ENCODE results near the gene MARK1. TPM values are rescaled to one million over a fixed set of nuclear protein-coding genes. Genes with fewer than 3 reads are reported as not detected.
A peak's percentile ranks its signal among the peaks of the same experiment; 100 is the strongest.

MARK1 gene
- total RNA-seq, 1 donor from 2014 or later, result 6.3 TPM

DNA sequence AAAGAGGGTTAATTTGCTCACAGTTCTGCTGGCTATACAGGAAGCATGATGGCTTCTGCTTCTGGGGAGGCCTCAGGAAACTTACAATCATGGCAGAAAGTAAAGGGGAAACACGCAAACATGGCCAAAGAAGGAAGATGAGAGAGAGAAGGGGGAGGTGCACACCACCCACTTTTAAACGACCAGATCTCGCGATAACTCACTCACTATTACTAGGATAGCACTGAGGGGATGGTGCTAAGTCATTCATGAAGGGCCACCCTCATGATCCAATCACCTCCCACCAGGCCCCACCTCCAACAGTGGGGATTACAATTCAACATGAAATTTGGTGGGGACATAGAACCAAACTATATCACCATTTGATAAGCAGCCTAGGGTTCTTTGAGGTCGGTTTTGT lies 159.9 kb downstream of the MARK1 start:
- no peak overlapping the region for H3K4me3 ChIP-seq (ENCODE audit: low read depth, low read length)
- TF ChIP-seq, protein P1, sequence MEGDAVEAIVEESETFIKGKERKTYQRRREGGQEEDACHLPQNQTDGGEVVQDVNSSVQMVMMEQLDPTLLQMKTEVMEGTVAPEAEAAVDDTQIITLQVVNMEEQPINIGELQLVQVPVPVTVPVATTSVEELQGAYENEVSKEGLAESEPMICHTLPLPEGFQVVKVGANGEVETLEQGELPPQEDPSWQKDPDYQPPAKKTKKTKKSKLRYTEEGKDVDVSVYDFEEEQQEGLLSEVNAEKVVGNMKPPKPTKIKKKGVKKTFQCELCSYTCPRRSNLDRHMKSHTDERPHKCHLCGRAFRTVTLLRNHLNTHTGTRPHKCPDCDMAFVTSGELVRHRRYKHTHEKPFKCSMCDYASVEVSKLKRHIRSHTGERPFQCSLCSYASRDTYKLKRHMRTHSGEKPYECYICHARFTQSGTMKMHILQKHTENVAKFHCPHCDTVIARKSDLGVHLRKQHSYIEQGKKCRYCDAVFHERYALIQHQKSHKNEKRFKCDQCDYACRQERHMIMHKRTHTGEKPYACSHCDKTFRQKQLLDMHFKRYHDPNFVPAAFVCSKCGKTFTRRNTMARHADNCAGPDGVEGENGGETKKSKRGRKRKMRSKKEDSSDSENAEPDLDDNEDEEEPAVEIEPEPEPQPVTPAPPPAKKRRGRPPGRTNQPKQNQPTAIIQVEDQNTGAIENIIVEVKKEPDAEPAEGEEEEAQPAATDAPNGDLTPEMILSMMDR (conservative IDR thresholded peaks at IDR 0.05; ENCODE audit: low read depth, low read length), result no peak
- no peak for DNase-seq (ENCODE audit: low read depth)

DNA sequence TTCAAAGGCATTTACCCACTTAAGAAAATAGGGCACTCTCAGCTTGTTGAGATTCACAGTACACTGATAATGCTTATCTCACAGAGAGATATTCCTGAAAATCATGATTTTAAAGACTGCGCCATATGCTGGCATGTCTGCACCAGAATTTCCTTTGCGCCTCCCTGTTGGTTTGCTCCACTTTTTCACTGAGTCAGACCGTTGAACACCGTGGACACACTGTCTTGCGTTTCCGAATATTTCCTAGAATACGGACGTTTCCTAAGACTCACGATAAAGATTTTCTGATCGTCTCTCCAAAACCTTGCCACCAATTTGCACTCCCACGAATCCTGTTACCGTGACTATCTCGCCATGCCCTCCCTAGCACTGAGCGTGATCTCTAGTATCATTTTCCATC lies 161.7 kb downstream of the MARK1 start:
- DNase-seq (ENCODE audit: low read depth), result no peak

DNA sequence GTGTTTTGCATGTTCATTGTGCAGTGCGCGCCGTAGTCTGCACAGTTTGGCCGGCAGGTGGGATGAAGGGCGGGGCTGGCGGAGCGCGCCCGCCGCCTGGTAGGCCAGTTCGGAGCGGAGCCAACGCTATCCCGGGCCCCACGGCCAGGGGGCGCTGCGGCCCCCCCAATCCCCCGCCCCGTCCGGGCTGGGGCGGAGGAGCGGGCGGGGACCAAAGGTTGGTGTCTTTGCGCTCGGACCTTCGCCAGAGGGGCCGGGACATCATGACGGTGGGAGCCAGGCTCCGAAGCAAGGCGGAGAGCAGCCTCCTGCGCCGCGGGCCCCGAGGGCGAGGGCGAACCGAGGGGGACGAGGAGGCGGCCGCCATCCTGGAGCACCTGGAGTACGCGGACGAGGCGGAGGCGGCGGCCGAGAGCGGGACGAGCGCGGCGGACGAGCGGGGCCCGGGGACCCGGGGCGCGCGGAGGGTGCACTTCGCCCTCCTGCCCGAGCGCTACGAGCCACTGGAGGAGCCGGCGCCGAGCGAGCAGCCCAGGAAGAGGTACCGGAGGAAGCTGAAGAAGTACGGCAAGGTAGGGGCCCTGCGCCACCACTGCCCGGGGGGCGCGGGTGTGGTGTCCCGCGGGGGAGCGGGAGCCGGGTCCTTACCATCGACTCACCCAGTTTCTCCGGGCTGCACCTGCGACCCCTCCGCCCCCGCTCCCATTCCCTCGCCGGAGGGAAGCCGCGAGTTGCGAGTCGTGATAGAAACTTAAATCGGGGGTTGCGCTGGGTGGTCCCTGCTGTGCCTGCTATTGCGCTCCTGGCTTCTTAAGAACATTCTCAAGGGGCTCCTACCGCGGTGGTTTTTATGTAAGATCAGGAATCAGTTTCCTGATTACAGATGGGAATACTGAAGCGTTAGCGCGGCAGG lies 162.5 kb downstream of the MARK1 start, which contains the start of gene C1orf115:
C1orf115 (plus strand) TSS at position 224 of the 913 bp plus-strand sequence; CDS start at position 264, 40 bp downstream.
- TF ChIP-seq, protein P1 (conservative IDR thresholded peaks at IDR 0.05; ENCODE audit: low read depth, low read length), result peak; percentile 88
- no peak for DNase-seq (ENCODE audit: low read depth)
- peak within 1 kb of the TSS; percentile 83 for H3K4me3 ChIP-seq (ENCODE audit: low read depth, low read length)

More for the DNA sequence above, 161.7 kb downstream of the MARK1 start:
- TF ChIP-seq, protein P1 (conservative IDR thresholded peaks at IDR 0.05; ENCODE audit: low read depth, low read length), result no peak
- peak overlapping the region; percentile 83 for H3K4me3 ChIP-seq (ENCODE audit: low read depth, low read length)

DNA sequence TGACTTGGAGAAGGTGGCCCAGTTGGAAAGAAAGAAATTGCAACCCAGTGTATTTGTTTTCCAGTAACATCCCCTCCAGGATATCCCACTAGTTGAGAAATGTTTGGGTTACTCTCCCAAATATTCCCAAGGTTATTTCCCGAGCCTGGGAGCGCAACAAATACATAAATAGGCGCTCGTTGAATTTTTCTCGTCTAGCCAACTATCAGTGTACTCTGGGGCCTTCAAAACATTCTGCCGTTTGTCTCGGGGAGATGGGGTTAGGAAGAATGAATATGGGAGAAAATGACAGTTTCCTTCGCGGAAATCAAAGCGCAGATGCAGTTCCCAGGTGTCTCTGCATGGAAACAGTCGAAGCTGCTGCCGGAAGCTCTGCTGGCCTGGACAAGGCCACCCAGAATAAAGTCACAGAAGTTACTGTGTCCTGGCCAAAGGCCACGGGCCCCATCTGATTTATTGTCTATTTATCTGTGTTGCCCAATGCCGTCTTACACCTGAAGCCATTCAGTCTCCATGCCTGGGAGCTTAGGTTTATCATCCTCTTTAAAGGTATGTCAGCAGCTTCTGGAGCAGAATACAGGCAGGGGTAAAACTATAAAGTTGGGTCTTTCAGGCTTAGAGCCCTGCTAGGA lies 163.2 kb downstream of the MARK1 start:
- no peak for DNase-seq (ENCODE audit: low read depth)
- peak overlapping the region; percentile 83 for H3K4me3 ChIP-seq (ENCODE audit: low read depth, low read length)
- TF ChIP-seq, protein P1 (conservative IDR thresholded peaks at IDR 0.05; ENCODE audit: low read depth, low read length), result no peak

DNA sequence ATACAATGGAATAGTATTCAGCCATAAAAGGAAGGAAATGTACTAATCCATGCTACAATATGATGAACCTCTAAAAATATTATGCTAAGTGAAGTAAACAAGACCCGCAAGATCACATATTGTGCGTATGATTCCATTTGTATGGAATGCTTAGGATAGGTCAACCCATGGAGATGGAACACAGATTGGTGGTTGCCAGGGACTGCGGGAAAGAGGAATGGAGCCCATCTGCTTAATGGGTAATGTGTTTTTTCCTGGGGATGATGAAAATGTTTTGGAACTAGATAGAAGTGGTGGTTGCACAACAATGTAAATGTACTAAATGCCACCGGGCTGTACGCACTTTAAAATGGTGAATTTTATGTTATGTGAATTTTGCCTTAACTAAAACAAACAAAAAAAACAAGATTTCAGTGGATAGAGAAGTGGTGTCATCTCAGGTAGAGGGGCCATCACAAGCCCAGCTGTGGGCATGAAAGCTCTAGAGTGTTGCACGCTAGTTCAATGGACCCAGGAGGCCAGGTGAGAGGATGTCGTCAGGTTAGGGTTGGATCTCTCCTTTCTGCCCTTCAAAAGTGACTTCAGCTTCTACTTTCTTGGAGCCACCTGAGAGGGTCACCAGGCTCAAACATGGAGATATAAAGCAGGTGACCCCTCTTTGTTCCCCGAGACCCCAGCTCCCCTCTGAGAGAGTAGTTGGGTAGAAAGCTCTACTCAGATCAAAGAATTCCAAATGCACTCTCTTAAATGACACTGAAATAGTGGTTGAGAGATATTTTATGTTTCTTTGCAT lies 164.7 kb downstream of the MARK1 start:
- H3K4me3 ChIP-seq (ENCODE audit: low read depth, low read length), result no peak overlapping the region
- no peak for DNase-seq (ENCODE audit: low read depth)
- TF ChIP-seq, protein P1 (conservative IDR thresholded peaks at IDR 0.05; ENCODE audit: low read depth, low read length), result no peak

DNA sequence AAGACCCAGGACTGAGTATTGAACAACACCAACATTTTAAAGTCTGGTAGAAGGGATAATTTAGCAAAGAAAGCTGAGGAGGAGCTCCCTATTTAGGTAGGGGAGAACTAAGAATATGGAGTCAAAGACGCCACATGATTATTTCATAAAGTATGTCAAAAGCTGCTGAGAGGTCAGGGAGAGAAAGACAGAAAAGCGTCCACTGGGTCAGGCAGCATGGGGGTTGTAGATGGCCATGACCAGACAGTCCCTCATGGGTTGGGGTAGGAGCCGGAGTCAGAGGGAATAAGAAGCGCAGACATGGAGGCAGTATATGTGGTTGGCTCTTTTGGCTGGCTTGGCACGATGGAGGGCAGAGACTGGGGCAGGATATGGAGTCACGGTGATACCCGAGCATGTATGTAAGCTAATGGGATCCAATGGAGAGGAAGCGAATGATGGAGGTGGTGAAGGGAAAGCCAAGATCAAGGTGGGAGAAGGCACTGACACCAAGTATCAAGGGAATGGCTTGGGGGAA lies 167.0 kb downstream of the MARK1 start:
- DNase-seq (ENCODE audit: low read depth), result no peak
- TF ChIP-seq, protein P1 (conservative IDR thresholded peaks at IDR 0.05; ENCODE audit: low read depth, low read length), result no peak
- H3K4me3 ChIP-seq (ENCODE audit: low read depth, low read length), result no peak overlapping the region
